ENCODE data around the gene ST3GAL3.

ST3GAL3 gene

GRCh38 chr1:43861988-43862735 is 154.8 kb downstream of the ST3GAL3 start:
- WGBS, 2 donors (ENCODE audit: extremely low coverage in 2 of 2, insufficient read length in 2 of 2, insufficient replicate concordance in 1 of 2), result no CpG with 5 or more reads among the region's 7 CpGs
- no peak overlapping the region for H4K8ac ChIP-seq (ENCODE audit: low read depth, low read length)

GRCh38 chr1:43864111-43865045 is 157.0 kb downstream of the ST3GAL3 start:
- Histone ChIP-seq H3K27ac (replicated peaks; ENCODE audit: low read length) (no peak overlapping the region), H2BK120ac (ENCODE audit: low read depth, low read length) (no peak overlapping the region), H3K23ac (ENCODE audit: low read depth, low read length, poor library complexity) (no peak overlapping the region), H3K9ac (ENCODE audit: low read depth, low read length, poor library complexity) (no peak overlapping the region), H3K14ac (ENCODE audit: low read length) (no peak overlapping the region), H3K4me1 (ENCODE audit: control insufficient read depth in 2 of 2, insufficient read depth in 1 of 2, low read depth in 1 of 2, low read length in 2 of 2) (no peaks in the 10 kb centered on the region), H2BK15ac (ENCODE audit: low read length) (no peak overlapping the region), H2BK12ac (ENCODE audit: low read length) (no peak overlapping the region), H2AFZ (ENCODE audit: low read length) (no peak overlapping the region), H4K91ac (ENCODE audit: low read depth, low read length, poor library complexity) (no peak overlapping the region), H3K4me2 (ENCODE audit: insufficient read depth, low read length, poor library complexity, severe bottlenecking) (no peak overlapping the region), H3K4me3 (ENCODE audit: low read length in 2 of 2) (no peak overlapping the region), H3K9me3 (replicated peaks in 1 of 2; ENCODE audit: control insufficient read depth in 2 of 2, insufficient read depth in 1 of 2, low read depth in 1 of 2, low read length in 2 of 2) (no peaks in the 10 kb centered on the region), H3K18ac (ENCODE audit: low read length) (no peak overlapping the region), H2BK5ac (ENCODE audit: low read length) (no peak overlapping the region), H3K79me1 (ENCODE audit: low read depth, low read length) (no peaks in the 10 kb centered on the region), H4K8ac (ENCODE audit: low read depth, low read length) (no peak overlapping the region), H3K27me3 (ENCODE audit: control insufficient read depth in 3 of 3, insufficient read depth in 3 of 3, low read depth in 1 of 3, low read length in 3 of 3) (no peaks in the 10 kb centered on the region), H3K4ac (ENCODE audit: low read length) (no peak overlapping the region), H2AK5ac (ENCODE audit: low read depth, low read length) (no peak overlapping the region), H3K36me3 (replicated peaks in 1 of 2; ENCODE audit: control insufficient read depth in 2 of 2, insufficient read depth in 2 of 2, low read length in 2 of 2) (no peaks in the 10 kb centered on the region)
- DNase-seq (ENCODE audit: low spot score), result no peak
- WGBS, 2 donors (ENCODE audit: extremely low coverage in 2 of 2, insufficient read length in 2 of 2, insufficient replicate concordance in 1 of 2), result no CpG with 5 or more reads among the region's 7 CpGs

More at GRCh38 chr1:43861988-43862735, 154.8 kb downstream of the ST3GAL3 start:
- Histone ChIP-seq H3K14ac (ENCODE audit: low read length) (no peak overlapping the region), H3K27me3 (ENCODE audit: control insufficient read depth in 3 of 3, insufficient read depth in 3 of 3, low read depth in 1 of 3, low read length in 3 of 3) (no peaks in the 10 kb centered on the region), H3K4me1 (ENCODE audit: control insufficient read depth in 2 of 2, insufficient read depth in 1 of 2, low read depth in 1 of 2, low read length in 2 of 2) (peaks cover 0 to 9% of the 10 kb centered on the region in 2 donors), H3K4ac (ENCODE audit: low read length) (no peak overlapping the region), H3K79me1 (ENCODE audit: low read depth, low read length) (no peaks in the 10 kb centered on the region), H3K9me3 (replicated peaks in 1 of 2; ENCODE audit: control insufficient read depth in 2 of 2, insufficient read depth in 1 of 2, low read depth in 1 of 2, low read length in 2 of 2) (no peaks in the 10 kb centered on the region), H3K4me2 (ENCODE audit: insufficient read depth, low read length, poor library complexity, severe bottlenecking) (no peak overlapping the region), H3K18ac (ENCODE audit: low read length) (no peak overlapping the region), H2BK12ac (ENCODE audit: low read length) (no peak overlapping the region), H3K27ac (replicated peaks; ENCODE audit: low read length) (no peak overlapping the region), H2AK5ac (ENCODE audit: low read depth, low read length) (no peak overlapping the region), H3K23ac (ENCODE audit: low read depth, low read length, poor library complexity) (no peak overlapping the region), H2BK15ac (ENCODE audit: low read length) (no peak overlapping the region), H3K9ac (ENCODE audit: low read depth, low read length, poor library complexity) (no peak overlapping the region), H2BK5ac (ENCODE audit: low read length) (no peak overlapping the region), H4K91ac (ENCODE audit: low read depth, low read length, poor library complexity) (no peak overlapping the region), H2AFZ (ENCODE audit: low read length) (no peak overlapping the region), H3K36me3 (replicated peaks in 1 of 2; ENCODE audit: control insufficient read depth in 2 of 2, insufficient read depth in 2 of 2, low read length in 2 of 2) (peaks cover 0 to 10% of the 10 kb centered on the region in 2 donors), H2BK120ac (ENCODE audit: low read depth, low read length) (no peak overlapping the region), H3K4me3 (ENCODE audit: low read length in 2 of 2) (no peak overlapping the region)
- no peak for DNase-seq (ENCODE audit: low spot score)

- no peak overlapping the region for H3K18ac ChIP-seq (ENCODE audit: low read length)
- H3K4me2 ChIP-seq (ENCODE audit: insufficient read depth, low read length, poor library complexity, severe bottlenecking), result no peak overlapping the region
- no peak overlapping the region for H2BK120ac ChIP-seq (ENCODE audit: low read depth, low read length)
- H3K9me3 ChIP-seq (replicated peaks in 1 of 2; ENCODE audit: control insufficient read depth in 2 of 2, insufficient read depth in 1 of 2, low read depth in 1 of 2, low read length in 2 of 2), result peaks cover 0 to 1% of the 10 kb centered on the region in 2 donors
- H2BK5ac ChIP-seq (ENCODE audit: low read length), result no peak overlapping the region
- no peaks in the 10 kb centered on the region for H3K36me3 ChIP-seq (replicated peaks in 1 of 2; ENCODE audit: control insufficient read depth in 2 of 2, insufficient read depth in 2 of 2, low read length in 2 of 2)
- H2BK12ac ChIP-seq (ENCODE audit: low read length), result no peak overlapping the region
- no peak overlapping the region for H2AFZ ChIP-seq (ENCODE audit: low read length)
- H3K27ac ChIP-seq (replicated peaks; ENCODE audit: low read length), result no peak overlapping the region
- no peaks in the 10 kb centered on the region for H3K27me3 ChIP-seq (ENCODE audit: control insufficient read depth in 3 of 3, insufficient read depth in 3 of 3, low read depth in 1 of 3, low read length in 3 of 3)
- no peak overlapping the region for H3K9ac ChIP-seq (ENCODE audit: low read depth, low read length, poor library complexity)
- H3K14ac ChIP-seq (ENCODE audit: low read length), result no peak overlapping the region
- H2AK5ac ChIP-seq (ENCODE audit: low read depth, low read length), result no peak overlapping the region
- H2BK15ac ChIP-seq (ENCODE audit: low read length), result no peak overlapping the region
- no peak overlapping the region for H4K8ac ChIP-seq (ENCODE audit: low read depth, low read length)
- no CpG with 5 or more reads among the region's 2 CpGs for WGBS, 2 donors (ENCODE audit: extremely low coverage in 2 of 2, insufficient read length in 2 of 2, insufficient replicate concordance in 1 of 2)
- H3K23ac ChIP-seq (ENCODE audit: low read depth, low read length, poor library complexity), result no peak overlapping the region
- no peak for DNase-seq (ENCODE audit: low spot score)
- H3K4me1 ChIP-seq (ENCODE audit: control insufficient read depth in 2 of 2, insufficient read depth in 1 of 2, low read depth in 1 of 2, low read length in 2 of 2), result no peaks in the 10 kb centered on the region
- H4K91ac ChIP-seq (ENCODE audit: low read depth, low read length, poor library complexity), result no peak overlapping the region
- no peak overlapping the region for H3K4ac ChIP-seq (ENCODE audit: low read length)
- no peak overlapping the region for H3K4me3 ChIP-seq (ENCODE audit: low read length in 2 of 2)
- no peaks in the 10 kb centered on the region for H3K79me1 ChIP-seq (ENCODE audit: low read depth, low read length)
These were observed 158.9 kb downstream of the ST3GAL3 start for GRCh38 chr1:43866201-43866600.
